ENCODE results near the gene ORM1. TPM values are rescaled to one million over a fixed set of nuclear protein-coding genes. Genes with fewer than 3 reads are reported as not detected.

Gene ORM1
- total RNA-seq, 3 donors from 2014 or later = 8.3 TPM; not detected in 2

- TF ChIP-seq POLR2A (IDR thresholded peaks at IDR 0.05) (no peak), CTCF (IDR thresholded peaks at IDR 0.05) (no peak), POLR2AphosphoS5 (IDR thresholded peaks at IDR 0.05) (no peak)
- H3K4me3 ChIP-seq = no peak overlapping the region
- no peak overlapping the region for H3K27ac ChIP-seq
- no peak for DNase-seq (ENCODE audit: low spot score in 2 of 2)
- intact Hi-C loops (cut with DNase I; ENCODE audit: low total_unique reads) = no loop called here
- H3K4me1 ChIP-seq = peaks cover 0 to 12% of the 10 kb centered on the region in 2 donors
- H3K36me3 ChIP-seq = no peaks in the 10 kb centered on the region
- no peaks in the 10 kb centered on the region for H3K9me3 ChIP-seq
- no peaks in the 10 kb centered on the region for H3K27me3 ChIP-seq
These were observed 52.0 kb downstream of the ORM1 start for GRCh38 chr9:114374936-114375335.

DNA sequence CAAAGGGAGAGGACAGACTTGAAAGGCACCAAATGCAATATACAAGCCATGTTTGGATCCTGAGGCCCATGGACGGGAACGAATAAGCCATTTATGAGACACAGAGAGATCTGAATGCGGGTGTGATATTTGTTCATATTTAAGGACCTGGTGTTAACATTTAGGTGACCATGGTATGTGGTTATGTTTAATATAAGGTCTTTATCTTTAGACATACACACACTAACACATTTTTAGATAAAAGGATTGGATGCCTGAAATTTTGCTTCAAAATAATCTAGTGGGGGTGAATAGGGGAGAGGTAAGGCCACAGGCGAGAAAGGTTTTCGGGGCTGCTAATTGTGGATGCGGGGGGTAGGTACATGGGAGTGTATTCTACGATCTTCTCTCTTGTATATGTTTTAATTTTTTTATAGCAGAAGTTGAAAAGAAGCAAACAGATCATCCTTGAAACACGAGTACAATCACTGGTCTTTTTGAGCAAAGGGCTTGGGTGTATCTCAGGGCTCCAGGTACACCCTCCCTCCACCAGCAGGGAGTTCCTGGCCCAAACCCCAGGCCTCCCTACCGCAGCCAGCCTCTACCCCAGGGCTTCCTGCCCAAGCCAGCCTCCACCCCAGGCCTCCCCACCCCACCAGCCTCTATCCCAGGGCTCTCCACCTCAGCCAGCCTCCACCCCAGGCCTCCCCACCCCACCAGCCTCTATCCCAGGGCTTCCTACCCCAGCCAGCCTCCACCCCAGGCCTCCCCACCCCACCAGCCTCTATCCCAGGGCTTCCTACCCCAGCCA is 52.7 kb downstream of the ORM1 start:
- peaks cover 0 to 12% of the 10 kb centered on the region in 2 donors for H3K4me1 ChIP-seq
- H3K9me3 ChIP-seq = no peaks in the 10 kb centered on the region
- no peaks in the 10 kb centered on the region for H3K27me3 ChIP-seq
- no peaks in the 10 kb centered on the region for H3K36me3 ChIP-seq
- H3K4me3 ChIP-seq = no peak overlapping the region
- TF ChIP-seq CTCF (IDR thresholded peaks at IDR 0.05) (no peak), POLR2AphosphoS5 (IDR thresholded peaks at IDR 0.05) (no peak), POLR2A (IDR thresholded peaks at IDR 0.05) (no peak)
- intact Hi-C loops (cut with DNase I; ENCODE audit: low total_unique reads) = no loop called here
- no peak for DNase-seq (ENCODE audit: low spot score in 2 of 2)
- no peak overlapping the region for H3K27ac ChIP-seq

Other genes with a start within 250 kb of the ORM1 start
- gene AMBP, start 244.8 kb upstream of the ORM1 start, total RNA-seq = under 1 TPM in 1 of 3 donors, not detected in 2; 0.66 TPM
- 10 to 100 TPM in 2 of 3 donors, not detected in 1; 14.4 to 34.4 TPM for gene KIF12, start 223.8 kb upstream of the ORM1 start, total RNA-seq
- gene COL27A1, start 167.6 kb upstream of the ORM1 start, total RNA-seq = 10 to 100 TPM in 1 of 3 donors, 1 to 10 TPM in 2; 3.5 to 22.0 (median 6.7) TPM
- gene ORM2, start 6.8 kb downstream of the ORM1 start, total RNA-seq = 1 to 10 TPM in 2 of 3 donors, not detected in 1; 1.6 to 2.9 TPM
- gene AKNA, start 64.9 kb downstream of the ORM1 start, total RNA-seq = 10 to 100 TPM; 20.1 to 52.0 (median 35.7) TPM
- 10 to 100 TPM in 2 of 3 donors, 1 to 10 TPM in 1; 2.4 to 16.4 (median 15.1) TPM for gene WHRN, start 182.4 kb downstream of the ORM1 start, total RNA-seq